ENCODE measurements around the gene DNAJC1.

- TF ChIP-seq PRDM15 (CRISPR knock-in tag; IDR thresholded peaks at IDR 0.05) (no peak), CTCF (IDR thresholded peaks at IDR 0.05) (no peak), ETV6 (CRISPR knock-in tag; IDR thresholded peaks at IDR 0.05) (no peak), IRF1 (CRISPR knock-in tag; IDR thresholded peaks at IDR 0.05) (no peak), FOXJ3 (CRISPR knock-in tag; IDR thresholded peaks at IDR 0.05; ENCODE audit: borderline replicate concordance) (no peak), NR2C2 (CRISPR knock-in tag; IDR thresholded peaks at IDR 0.05) (no peak), STAT6 (CRISPR knock-in tag; conservative IDR thresholded peaks at IDR 0.05; ENCODE audit: low read depth) (no peak)
Observed at GRCh38 chr10:21753497-21754270, 249.8 kb downstream of the DNAJC1 start.

Data from WTC11 (cell line).